ENCODE results near the gene TMEM150C.

GRCh38 chr4:82437285-82438005 is 124.3 kb downstream of the TMEM150C start:
- no peak for TF ChIP-seq PATZ1 (CRISPR knock-in tag; IDR thresholded peaks at IDR 0.05; ENCODE audit: borderline replicate concordance)
- no peak for TF ChIP-seq BACH2 (CRISPR knock-in tag; IDR thresholded peaks at IDR 0.05; ENCODE audit: borderline replicate concordance)
- no peak for TF ChIP-seq CSRNP3 (CRISPR knock-in tag; IDR thresholded peaks at IDR 0.05)
- no peak for TF ChIP-seq TOX (CRISPR knock-in tag; IDR thresholded peaks at IDR 0.05; ENCODE audit: borderline replicate concordance)
- no peak for TF ChIP-seq TCF4 (CRISPR knock-in tag; IDR thresholded peaks at IDR 0.05; ENCODE audit: borderline replicate concordance)
- TF ChIP-seq POU6F1 (CRISPR knock-in tag; IDR thresholded peaks at IDR 0.05; ENCODE audit: borderline replicate concordance, low read depth) = no peak
- no peak for TF ChIP-seq RARB (CRISPR knock-in tag; IDR thresholded peaks at IDR 0.05)
